Measurements from ENCODE around the gene SFTA2. TPM values are rescaled to one million over a fixed set of nuclear protein-coding genes. Genes with fewer than 3 reads are reported as not detected.

The SFTA2 gene
- total RNA-seq, 4 donors from 2014 or later: not detected

- H3K27me3 ChIP-seq: no peaks in the 10 kb centered on the region
- H3K27ac ChIP-seq: peak overlapping the region; percentile 89 to 97 (median 94)
- peaks cover 0 to 25% of the 10 kb centered on the region in 2 donors for H3K36me3 ChIP-seq
- in situ Hi-C loops (cut with MboI; ENCODE audit: low sequenced_read_pairs in 4 of 4): loop anchor here in 1 of 4 donors (25.0 kb wide), 1 partner anchor 149 kb away; the partner anchor contains the start of genes FLOT1 and IER3
- peak; percentile 52 to 57 for ATAC-seq
- H3K4me1 ChIP-seq: peaks cover 49 to 66% of the 10 kb centered on the region in 2 donors
- H3K9me3 ChIP-seq: no peaks in the 10 kb centered on the region
- H3K4me3 ChIP-seq: peak overlapping the region; percentile 66 to 92 (median 78)
- TF ChIP-seq CTCF (IDR thresholded peaks at IDR 0.05 in 4 of 5, conservative IDR thresholded peaks at IDR 0.05 in 1 of 5) (no peak), POLR2A (IDR thresholded peaks at IDR 0.05) (peak; percentile 44 to 77)
- peak; percentile 77 to 92 for DNase-seq
- intact Hi-C loops (cut with DNase I; ENCODE audit: low total_unique reads): loop anchor here (1.0 to 2.0 kb wide), 2 partner anchors 22 to 57 kb away; partner anchors contain the start of gene GTF2H4
Observed at GRCh38 chr6:30885999-30886896, 45.7 kb downstream of the SFTA2 start.

- Histone ChIP-seq H3K4me1 (peaks cover 49 to 66% of the 10 kb centered on the region in 2 donors), H3K9me3 (no peaks in the 10 kb centered on the region), H3K36me3 (peaks cover 0 to 18% of the 10 kb centered on the region in 2 donors), H3K4me3 (peak overlapping the region; percentile 66 to 92 (median 78)), H3K27me3 (no peaks in the 10 kb centered on the region), H3K27ac (peak overlapping the region; percentile 89 to 97 (median 94))
- ATAC-seq: peak; percentile 16 to 19
- no peak for TF ChIP-seq CTCF (IDR thresholded peaks at IDR 0.05 in 4 of 5, conservative IDR thresholded peaks at IDR 0.05 in 1 of 5)
- no peak for TF ChIP-seq POLR2A (IDR thresholded peaks at IDR 0.05)
- peak; percentile 40 to 71 for DNase-seq
- intact Hi-C loops (cut with DNase I; ENCODE audit: low total_unique reads): loop anchor here (2.0 kb wide), 1 partner anchor 57 kb away; no protein-coding TSS in a partner anchor
- in situ Hi-C loops (cut with MboI; ENCODE audit: low sequenced_read_pairs in 4 of 4): loop anchor here in 1 of 4 donors (25.0 kb wide), 1 partner anchor 148 kb away; the partner anchor contains the start of genes FLOT1 and IER3
Observed at GRCh38 chr6:30885481-30885998, 46.4 kb downstream of the SFTA2 start.

GRCh38 chr6:30884521-30885480 lies 47.2 kb downstream of the SFTA2 start:
- intact Hi-C loops (cut with DNase I; ENCODE audit: low total_unique reads) (loop anchor here (2.0 to 5.0 kb wide), 2 partner anchors 56 to 198 kb away; partner anchors contain the start of gene PPP1R18), in situ Hi-C loops (cut with MboI; ENCODE audit: low sequenced_read_pairs in 4 of 4) (loop anchor here in 1 of 4 donors (25.0 kb wide), 1 partner anchor 148 kb away; the partner anchor contains the start of genes FLOT1 and IER3)
- peaks cover 0 to 11% of the 10 kb centered on the region in 2 donors for H3K36me3 ChIP-seq
- no peaks in the 10 kb centered on the region for H3K9me3 ChIP-seq
- H3K4me1 ChIP-seq: peaks cover 51 to 66% of the 10 kb centered on the region in 2 donors
- DNase-seq (peak; percentile 63 to 88), ATAC-seq (peak; percentile 39 to 51)
- H3K4me3 ChIP-seq: peak overlapping the region; percentile 66 to 92 (median 78)
- no peaks in the 10 kb centered on the region for H3K27me3 ChIP-seq
- TF ChIP-seq CTCF (IDR thresholded peaks at IDR 0.05 in 4 of 5, conservative IDR thresholded peaks at IDR 0.05 in 1 of 5) (no peak), POLR2A (IDR thresholded peaks at IDR 0.05) (peak; percentile 49 to 82)
- H3K27ac ChIP-seq: peak overlapping the region; percentile 89 to 97 (median 94)

All from gastrocnemius medialis (tissue), 4 donors.